H9 (cell line): ENCODE measurements around the gene ANKS1B. TPM values are rescaled to one million over a fixed set of nuclear protein-coding genes. Genes with fewer than 3 reads are reported as not detected.

Experiments used
- DNase-seq: peaks from one replicate; pipeline ENCODE4 v3.0.0-alpha.2; 2017
- H2AFZ ChIP-seq: one replicate; pipeline ENCODE4 v1.6.1; 2013; ENCODE audit warnings: mild to moderate bottlenecking, low read length, control low read depth, moderate library complexity
- H2AK5ac ChIP-seq: 2 replicates; pipeline ENCODE4 v1.6.1; 2013; ENCODE audit warnings: low read length, control low read depth, mixed read lengths; ENCODE audit not compliant: insufficient read length
- H2BK120ac ChIP-seq: one replicate; pipeline ENCODE4 v1.6.1; 2013; ENCODE audit warnings: low read depth, mild to moderate bottlenecking, low read length, control low read depth, inconsistent platforms; ENCODE audit not compliant: poor library complexity, severe bottlenecking
- H2BK12ac ChIP-seq: 2 replicates; pipeline ENCODE4 v1.6.1; 2013; ENCODE audit warnings: low read length, control low read depth, mixed read lengths, low read depth; ENCODE audit not compliant: insufficient read length
- H2BK15ac ChIP-seq: 2 replicates; pipeline ENCODE4 v1.6.1; 2013; ENCODE audit warnings: low read depth, low read length, control low read depth
- H2BK20ac ChIP-seq: one replicate; pipeline ENCODE4 v1.6.1; 2013; ENCODE audit warnings: low read depth, mild to moderate bottlenecking, low read length, control low read depth, inconsistent platforms; ENCODE audit not compliant: poor library complexity, severe bottlenecking
- H2BK5ac ChIP-seq: 2 replicates; pipeline ENCODE4 v1.6.1; 2013; ENCODE audit warnings: low read length, control low read depth, mixed read lengths; ENCODE audit not compliant: insufficient read length
- H3K14ac ChIP-seq: 2 replicates; pipeline ENCODE4 v1.6.1; 2013; ENCODE audit warnings: low read length, control low read depth; ENCODE audit not compliant: insufficient read depth
- H3K18ac ChIP-seq: 2 replicates; pipeline ENCODE4 v1.6.1; 2013; ENCODE audit warnings: low read depth, mild to moderate bottlenecking, mixed read lengths, low read length, control low read depth; ENCODE audit not compliant: insufficient read length
- H3K23ac ChIP-seq: 2 replicates; pipeline ENCODE4 v1.6.1; 2013; ENCODE audit warnings: low read length, control low read depth, mixed read lengths, low read depth; ENCODE audit not compliant: insufficient read length
- H3K23me2 ChIP-seq: 2 replicates; pipeline ENCODE4 v1.6.1; 2013; ENCODE audit warnings: low read depth, mild to moderate bottlenecking, mixed read lengths, low read length, control low read depth; ENCODE audit not compliant: insufficient read length, poor library complexity, severe bottlenecking
- H3K27ac ChIP-seq: 2 replicates; pipeline ENCODE4 v1.5.1; 2013; ENCODE audit warnings: low read length, control low read depth, mixed read lengths, low read depth; ENCODE audit not compliant: insufficient read length
- H3K27me3 ChIP-seq: 2 replicates; pipeline ENCODE4 v1.6.1; 2013; ENCODE audit warnings: low read length, control low read depth, inconsistent platforms; ENCODE audit not compliant: insufficient read depth
- H3K4ac ChIP-seq: 2 replicates; pipeline ENCODE4 v1.6.1; 2013; ENCODE audit warnings: low read depth, mild to moderate bottlenecking, control low read depth, inconsistent platforms, low read length, moderate library complexity
- H3K4me1 ChIP-seq: 2 replicates; pipeline ENCODE4 v1.6.1; 2013; ENCODE audit warnings: low read length, control low read depth, inconsistent platforms; ENCODE audit not compliant: insufficient read depth
- H3K4me2 ChIP-seq: 2 replicates; pipeline ENCODE4 v1.6.1; 2013; ENCODE audit warnings: low read length, control low read depth, mixed read lengths; ENCODE audit not compliant: insufficient read length, insufficient read depth
- H3K56ac ChIP-seq: 2 replicates; pipeline ENCODE4 v1.6.1; 2013; ENCODE audit warnings: low read depth, mild to moderate bottlenecking, mixed read lengths, low read length, control low read depth; ENCODE audit not compliant: insufficient read length
- H3K79me1 ChIP-seq: 2 replicates; pipeline ENCODE4 v1.6.1; 2013; ENCODE audit warnings: low read depth, mild to moderate bottlenecking, moderate library complexity, low read length, control low read depth, inconsistent platforms; ENCODE audit not compliant: insufficient read depth, poor library complexity, severe bottlenecking
- H3K79me2 ChIP-seq: 2 replicates; pipeline ENCODE4 v1.6.1; 2013; ENCODE audit warnings: low read length, control low read depth, inconsistent platforms; ENCODE audit not compliant: insufficient read depth
- H3K9ac ChIP-seq: 2 replicates; pipeline ENCODE4 v1.6.1; 2013; ENCODE audit warnings: low read length, control low read depth, mixed read lengths; ENCODE audit not compliant: insufficient read length; ENCODE audit errors: extremely low read depth
- H3K9me3 ChIP-seq: one replicate; pipeline ENCODE4 v1.6.1; 2013; ENCODE audit warnings: low read depth, low read length, inconsistent platforms; ENCODE audit not compliant: control insufficient read depth
- H3T11ph ChIP-seq: one replicate; pipeline ENCODE4 v1.6.1; 2013; ENCODE audit warnings: mild to moderate bottlenecking, low read length, control low read depth, inconsistent platforms
- H4K20me1 ChIP-seq: one replicate; pipeline ENCODE4 v1.6.1; 2013; ENCODE audit not compliant: control insufficient read depth, insufficient read length, insufficient read depth
- H4K5ac ChIP-seq: 2 replicates; pipeline ENCODE4 v1.6.1; 2013; ENCODE audit warnings: low read depth, mild to moderate bottlenecking, mixed read lengths, low read length, control low read depth; ENCODE audit not compliant: insufficient read length
- H4K8ac ChIP-seq: replicated peaks from 2 replicates; pipeline ENCODE4 v1.6.1; 2013; ENCODE audit warnings: low read length, control low read depth, mixed read lengths, low read depth; ENCODE audit not compliant: insufficient read length
- H4K91ac ChIP-seq: 2 replicates; pipeline ENCODE4 v1.6.1; 2013; ENCODE audit warnings: low read depth, mild to moderate bottlenecking, moderate library complexity, mixed read lengths, low read length, control low read depth; ENCODE audit not compliant: insufficient read length
- H3K27ac Mint-ChIP-seq, 3 experiments: 2 replicates in 2 of 3; 3 replicates in 1 of 3; pipeline ENCODE4 v1.8.0; 2020 to 2021; ENCODE audit warnings: mixed read lengths in 3 of 3, mild to moderate bottlenecking in 1 of 3, moderate library complexity in 1 of 3
- H3K27me3 Mint-ChIP-seq: 2 replicates; pipeline ENCODE4 v1.8.0; 2021; ENCODE audit warnings: low read depth, mild to moderate bottlenecking, moderate library complexity, mixed read lengths
- H3K36me3 Mint-ChIP-seq, 3 experiments: 2 replicates in 2 of 3; 3 replicates in 1 of 3; pipeline ENCODE4 v1.8.0; 2020 to 2021; ENCODE audit warnings: low read depth in 3 of 3, mixed read lengths in 3 of 3; ENCODE audit not compliant: insufficient read depth in 1 of 3
- H3K4me1 Mint-ChIP-seq, 2 experiments: 2 replicates each; pipeline ENCODE4 v1.8.0; 2020; ENCODE audit warnings: mixed read lengths in 2 of 2
- H3K4me3 Mint-ChIP-seq, 2 experiments: 2 replicates in 1 of 2; 3 replicates in 1 of 2; pipeline ENCODE4 v1.8.0; 2020 to 2021; ENCODE audit warnings: mild to moderate bottlenecking in 2 of 2, mixed read lengths in 2 of 2, moderate library complexity in 1 of 2
- H3K9me3 Mint-ChIP-seq, 2 experiments: 2 replicates in 1 of 2; 3 replicates in 1 of 2; pipeline ENCODE4 v1.8.0; 2020; ENCODE audit warnings: mild to moderate bottlenecking in 2 of 2, mixed read lengths in 2 of 2, moderate library complexity in 1 of 2
- WGBS: extraction: QIAGEN DNeasy Blood & Tissue Kit; methylation state at CpG from one replicate; pipeline ENCODE4 v1.1.7; 2013; ENCODE audit warnings: missing lambda C conversion rate, low lambda C conversion rate, mixed read lengths; ENCODE audit not compliant: insufficient read length; ENCODE audit errors: extremely low coverage; 5-methylcytosine and 5-hydroxymethylcytosine counted together
- total RNA-seq: library from RNA; stranded (reverse); gene quantifications from 2 replicates; pipeline ENCODE4 v1.2.1, GENCODE V29; 2021
- TF ChIP-seq, protein P1 (sequence below): fragments of 200-600 bp; sonication (generic); conservative IDR thresholded peaks from 3 replicates; pipeline ENCODE4 v1.8.0; 2021; ENCODE audit warnings: antibody characterized with exemption, mild to moderate bottlenecking

The ANKS1B gene
- total RNA-seq, 1 experiment from 2014 or later, result 4.1 TPM

DNA sequence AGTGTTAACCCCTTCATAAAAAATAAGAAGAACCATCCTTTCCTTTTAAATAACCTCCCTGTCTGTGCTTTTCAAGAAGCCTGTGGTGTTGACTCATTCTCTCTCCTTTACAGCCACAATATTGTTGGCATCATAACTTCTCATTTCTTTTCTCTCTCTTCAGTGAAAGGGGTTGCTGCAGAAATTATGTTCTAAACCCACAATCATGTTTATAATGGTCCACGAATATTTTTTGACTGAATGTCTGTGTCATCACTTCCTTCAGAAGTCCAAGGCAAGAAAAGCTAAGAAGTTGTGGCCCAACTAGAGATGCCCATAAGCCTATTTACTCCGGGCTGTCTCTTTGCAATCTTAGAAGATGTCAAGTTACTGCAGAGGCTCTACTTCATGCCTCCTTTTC lies 851.3 kb downstream of the ANKS1B start:
- no peaks in the 10 kb centered on the region for H3K36me3 Mint-ChIP-seq
- Histone ChIP-seq H3K4me1 (peaks cover 6% of the 10 kb centered on the region), H2BK20ac (no peak overlapping the region), H3K18ac (no peak overlapping the region), H2AFZ (no peak overlapping the region), H3K4me2 (no peak overlapping the region), H2AK5ac (no peak overlapping the region), H3K4ac (no peak overlapping the region), H3T11ph (no peak overlapping the region), H4K20me1 (no peaks in the 10 kb centered on the region), H3K27ac (no peak overlapping the region), H3K23ac (no peak overlapping the region), H4K8ac (no peak overlapping the region), H3K9me3 (no peaks in the 10 kb centered on the region), H4K91ac (no peak overlapping the region), H3K14ac (no peak overlapping the region), H4K5ac (no peak overlapping the region), H3K79me1 (no peaks in the 10 kb centered on the region), H2BK120ac (no peak overlapping the region), H3K56ac (no peak overlapping the region), H3K79me2 (no peaks in the 10 kb centered on the region), H3K23me2 (peaks cover 3% of the 10 kb centered on the region), H2BK5ac (no peak overlapping the region), H3K27me3 (no peaks in the 10 kb centered on the region), H2BK12ac (no peak overlapping the region), H2BK15ac (no peak overlapping the region), H3K9ac (no peak overlapping the region)
- TF ChIP-seq, protein P1, sequence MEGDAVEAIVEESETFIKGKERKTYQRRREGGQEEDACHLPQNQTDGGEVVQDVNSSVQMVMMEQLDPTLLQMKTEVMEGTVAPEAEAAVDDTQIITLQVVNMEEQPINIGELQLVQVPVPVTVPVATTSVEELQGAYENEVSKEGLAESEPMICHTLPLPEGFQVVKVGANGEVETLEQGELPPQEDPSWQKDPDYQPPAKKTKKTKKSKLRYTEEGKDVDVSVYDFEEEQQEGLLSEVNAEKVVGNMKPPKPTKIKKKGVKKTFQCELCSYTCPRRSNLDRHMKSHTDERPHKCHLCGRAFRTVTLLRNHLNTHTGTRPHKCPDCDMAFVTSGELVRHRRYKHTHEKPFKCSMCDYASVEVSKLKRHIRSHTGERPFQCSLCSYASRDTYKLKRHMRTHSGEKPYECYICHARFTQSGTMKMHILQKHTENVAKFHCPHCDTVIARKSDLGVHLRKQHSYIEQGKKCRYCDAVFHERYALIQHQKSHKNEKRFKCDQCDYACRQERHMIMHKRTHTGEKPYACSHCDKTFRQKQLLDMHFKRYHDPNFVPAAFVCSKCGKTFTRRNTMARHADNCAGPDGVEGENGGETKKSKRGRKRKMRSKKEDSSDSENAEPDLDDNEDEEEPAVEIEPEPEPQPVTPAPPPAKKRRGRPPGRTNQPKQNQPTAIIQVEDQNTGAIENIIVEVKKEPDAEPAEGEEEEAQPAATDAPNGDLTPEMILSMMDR, result no peak
- H3K4me1 Mint-ChIP-seq, result peaks cover 0 to 11% of the 10 kb centered on the region in 2 experiments
- DNase-seq, result no peak
- no peak overlapping the region for H3K27ac Mint-ChIP-seq
- no peak overlapping the region for H3K4me3 Mint-ChIP-seq
- H3K9me3 Mint-ChIP-seq, result no peaks in the 10 kb centered on the region
- no peaks in the 10 kb centered on the region for H3K27me3 Mint-ChIP-seq
- no CpG with 5 or more reads among the region's 2 CpGs for WGBS
